GM19438 (cell line): ENCODE data around the gene IQGAP2.
"Not testable (repeated sequence)": the region's sequence is repeated elsewhere in the genome, so short reads cannot be mapped to it uniquely, and the experiment has no call there.

Source experiments
- ATAC-seq: cut with Tn5 transposase; IDR thresholded peaks from one replicate; pipeline ENCODE4 v1.9.1; 2021; ENCODE audit warnings: low read depth; ENCODE audit not compliant: unreplicated experiment

IQGAP2 gene

DNA sequence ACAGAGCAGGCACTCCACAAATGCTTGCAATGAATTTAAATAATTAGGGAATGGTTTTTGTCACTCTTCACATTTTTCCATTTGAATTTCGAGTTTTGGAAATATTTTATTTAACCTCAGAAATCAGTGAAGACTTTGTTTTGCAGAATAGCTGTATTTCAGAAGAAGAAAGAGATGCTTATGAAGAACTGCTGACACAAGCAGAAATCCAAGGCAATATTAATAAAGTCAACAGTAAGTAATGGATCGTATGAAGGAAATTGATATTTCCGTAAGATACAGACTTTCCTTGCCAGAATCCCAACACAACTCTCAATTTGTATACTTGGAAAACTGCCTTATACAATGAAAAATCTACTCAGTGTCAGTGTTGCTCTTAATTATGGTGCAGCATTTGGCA is 189.6 kb downstream of the IQGAP2 start:
- no peak for ATAC-seq

DNA sequence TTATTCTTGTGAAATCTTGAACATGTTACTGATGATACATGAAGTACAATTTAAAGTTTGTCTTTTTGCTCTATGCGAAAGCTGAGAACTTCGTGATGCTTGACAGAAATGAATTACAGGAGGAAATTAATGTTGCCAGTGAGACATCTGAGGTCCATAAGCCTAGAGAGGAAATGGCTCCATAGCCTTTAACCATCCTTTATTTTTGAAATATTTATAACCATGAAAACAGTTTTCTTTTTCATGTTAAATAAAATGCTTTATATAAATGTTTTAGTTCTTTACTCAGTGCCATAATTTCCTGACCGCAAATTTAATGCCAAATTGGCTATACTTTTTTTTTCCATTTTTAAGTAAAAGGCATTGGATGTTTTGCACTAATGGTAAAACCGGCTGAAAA is 191.0 kb downstream of the IQGAP2 start:
- no peak for ATAC-seq

GRCh38 chr5:76595755-76596481 is 192.8 kb downstream of the IQGAP2 start:
- ATAC-seq = no peak

- no peak for ATAC-seq
Measured at GRCh38 chr5:76598531-76598930, 195.4 kb downstream of the IQGAP2 start.

DNA sequence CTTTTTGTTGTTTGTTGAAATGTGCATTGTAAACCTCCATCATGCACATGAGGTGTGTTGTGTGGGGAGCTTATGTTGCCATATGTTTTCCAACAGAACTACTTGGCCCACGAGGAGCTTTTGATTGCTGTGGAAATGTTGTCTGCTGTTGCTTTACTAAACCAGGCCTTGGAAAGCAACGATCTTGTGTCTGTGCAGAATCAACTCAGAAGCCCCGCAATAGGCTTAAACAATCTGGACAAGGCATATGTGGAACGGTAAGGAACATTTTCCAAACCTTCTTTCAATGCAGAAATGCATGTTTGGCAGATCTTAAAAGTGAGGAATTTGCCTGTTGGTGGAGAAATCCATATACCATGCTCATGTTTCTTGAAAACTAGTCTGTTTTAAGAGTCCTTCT is 197.6 kb downstream of the IQGAP2 start:
- no peak for ATAC-seq

DNA sequence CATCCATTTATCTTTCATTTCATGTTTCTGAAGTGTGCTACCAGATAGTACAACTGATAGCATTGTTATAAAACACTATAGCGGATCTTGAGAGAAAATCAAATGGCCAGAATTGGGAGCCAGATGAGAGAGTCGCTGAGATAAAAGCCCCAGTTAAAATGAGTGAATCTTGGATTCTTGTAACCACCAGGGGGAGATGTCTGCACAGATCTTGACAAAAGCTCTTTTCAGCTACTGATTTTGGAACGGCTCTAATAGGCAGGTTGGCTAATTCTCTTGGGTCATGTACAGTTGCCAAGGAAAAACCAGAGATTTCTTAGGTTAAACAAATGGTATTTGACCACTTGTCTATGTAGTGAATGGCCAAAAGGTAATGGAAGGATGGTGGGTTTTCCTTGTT is 198.4 kb downstream of the IQGAP2 start:
- ATAC-seq = no peak

DNA sequence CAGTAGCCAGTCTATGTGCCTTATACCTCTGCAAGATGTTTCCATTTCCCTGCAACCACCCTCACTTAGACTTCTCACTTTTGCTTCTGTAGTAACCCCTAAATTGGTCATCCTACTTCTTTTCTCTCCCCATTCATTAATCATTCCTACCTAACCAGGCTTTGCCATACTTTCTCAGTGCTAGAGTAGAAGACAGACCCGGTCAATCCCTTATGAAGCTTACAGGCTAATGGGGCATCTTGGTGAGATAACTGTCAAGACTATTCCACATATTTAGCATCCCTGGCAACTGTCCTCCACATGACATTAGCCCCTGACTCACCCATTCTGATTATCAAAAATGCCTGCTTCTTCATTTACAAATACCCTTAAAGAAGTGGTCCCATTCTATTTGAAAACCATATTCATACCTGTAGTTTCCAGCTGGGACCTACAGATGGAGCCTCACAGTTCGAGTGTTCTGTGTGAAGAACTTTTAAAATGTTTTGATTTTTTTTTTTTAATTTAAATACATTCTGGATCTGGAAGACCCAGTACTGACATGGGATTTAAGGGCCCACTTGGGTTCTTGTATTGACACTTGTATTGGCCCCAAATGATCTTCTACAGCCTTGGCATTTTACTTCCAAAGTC is 199.1 kb downstream of the IQGAP2 start:
- no peak for ATAC-seq

DNA sequence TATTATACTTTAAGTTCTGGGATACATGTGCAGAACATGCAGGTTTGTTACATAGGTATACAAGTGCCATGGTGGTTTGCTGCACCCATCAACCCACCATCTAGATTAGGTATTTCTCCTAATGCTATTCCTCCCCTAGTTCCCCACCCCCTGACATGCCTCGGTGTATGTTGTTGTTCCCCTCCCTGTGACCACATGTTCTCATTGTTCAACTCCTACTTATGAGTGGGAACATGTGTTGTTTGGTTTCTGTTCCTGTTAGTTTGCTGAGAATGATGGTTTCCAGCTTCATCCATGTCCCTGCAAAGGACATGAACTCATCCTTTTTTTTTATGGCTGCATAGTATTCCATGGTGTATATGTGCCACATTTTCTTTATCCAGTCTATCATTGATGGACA is 200.9 kb downstream of the IQGAP2 start:
- ATAC-seq = not testable (repeated sequence)

DNA sequence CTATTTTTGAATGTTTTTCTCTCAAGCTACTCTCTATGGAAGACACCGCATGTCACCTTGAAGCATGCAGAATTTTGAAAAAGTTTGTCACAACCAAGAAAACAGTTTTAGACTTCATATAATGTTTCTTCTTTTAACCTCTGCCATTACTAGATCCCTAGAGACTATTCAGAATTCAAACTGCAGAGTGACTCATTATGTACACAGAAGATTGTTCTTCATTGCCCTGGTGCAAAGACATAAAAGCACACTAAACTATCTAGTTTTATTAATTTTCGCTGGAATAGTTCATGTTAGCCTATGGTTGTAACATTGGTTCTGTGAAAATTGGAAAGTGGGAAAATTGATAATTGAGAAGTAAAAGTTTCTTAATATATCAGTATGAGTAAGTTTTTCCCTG is 201.8 kb downstream of the IQGAP2 start:
- no peak for ATAC-seq

- no peak for ATAC-seq
Measured at GRCh38 chr5:76606701-76607100, 203.6 kb downstream of the IQGAP2 start.

GRCh38 chr5:76607353-76607871 is 204.3 kb downstream of the IQGAP2 start:
- no peak for ATAC-seq

DNA sequence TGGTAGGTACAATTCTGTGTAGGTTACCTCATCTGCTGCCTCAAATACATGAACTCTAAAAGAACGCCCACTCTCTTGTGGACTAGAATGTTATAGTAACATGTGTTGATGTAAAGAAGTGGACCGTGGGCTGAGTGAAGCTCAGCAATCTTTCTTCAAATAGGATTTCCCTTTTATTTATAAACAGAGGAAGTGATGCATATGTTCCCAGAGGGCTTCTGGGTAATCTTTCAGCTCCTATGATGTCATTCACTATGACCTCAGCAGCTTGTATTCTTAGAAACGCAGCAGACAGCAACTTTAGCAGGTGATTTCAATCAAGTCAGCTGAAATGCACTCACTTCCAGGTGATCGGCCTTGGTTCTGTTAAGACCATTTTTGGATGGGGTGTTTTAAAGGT is 205.7 kb downstream of the IQGAP2 start:
- no peak for ATAC-seq

- no peak for ATAC-seq
Measured at GRCh38 chr5:76610196-76610595, 207.1 kb downstream of the IQGAP2 start.

DNA sequence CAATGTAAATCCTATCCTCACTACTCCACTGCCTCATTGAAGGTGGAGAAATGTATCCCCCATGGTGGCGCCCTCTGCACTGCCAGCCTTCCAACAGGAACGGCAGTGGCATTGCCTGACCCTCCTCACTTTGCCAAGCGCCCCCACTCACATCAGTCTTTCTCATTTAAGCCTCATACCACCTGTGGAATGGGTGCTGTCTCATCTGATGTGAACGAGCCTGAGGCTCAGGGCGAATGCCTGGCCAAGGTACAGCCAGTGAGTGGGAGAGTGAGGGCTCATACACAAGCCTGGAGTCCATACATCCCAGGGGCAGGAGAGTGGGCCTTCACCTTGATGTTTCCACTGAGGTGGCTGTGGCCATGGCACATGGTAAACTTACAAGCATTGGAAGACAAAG is 209.9 kb downstream of the IQGAP2 start:
- no peak for ATAC-seq

- ATAC-seq = no peak
Measured at GRCh38 chr5:76615759-76616158, 212.7 kb downstream of the IQGAP2 start.

GRCh38 chr5:76616206-76616605 is 213.1 kb downstream of the IQGAP2 start:
- no peak for ATAC-seq

GRCh38 chr5:76617229-76617628 is 214.1 kb downstream of the IQGAP2 start:
- no peak for ATAC-seq

DNA sequence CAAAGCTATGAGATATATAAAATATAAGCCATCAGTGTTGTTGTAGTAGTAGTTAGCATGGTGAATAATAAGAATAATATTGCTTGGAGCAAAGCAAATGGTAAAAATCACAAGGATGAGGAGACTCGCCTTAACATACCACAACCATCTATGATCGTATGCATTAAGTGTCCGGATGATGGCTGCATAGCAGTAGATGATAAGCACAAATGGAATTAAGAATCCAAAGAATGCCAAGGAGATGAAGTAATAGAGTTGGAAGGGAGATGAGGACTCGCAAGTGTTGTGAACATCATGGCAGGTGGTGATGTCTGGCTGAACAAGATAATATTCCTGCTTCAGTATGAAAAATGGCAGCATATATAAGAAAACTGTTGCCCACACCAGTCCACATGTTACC is 214.6 kb downstream of the IQGAP2 start:
- no peak for ATAC-seq

GRCh38 chr5:76620166-76620565 is 217.1 kb downstream of the IQGAP2 start:
- ATAC-seq = no peak

DNA sequence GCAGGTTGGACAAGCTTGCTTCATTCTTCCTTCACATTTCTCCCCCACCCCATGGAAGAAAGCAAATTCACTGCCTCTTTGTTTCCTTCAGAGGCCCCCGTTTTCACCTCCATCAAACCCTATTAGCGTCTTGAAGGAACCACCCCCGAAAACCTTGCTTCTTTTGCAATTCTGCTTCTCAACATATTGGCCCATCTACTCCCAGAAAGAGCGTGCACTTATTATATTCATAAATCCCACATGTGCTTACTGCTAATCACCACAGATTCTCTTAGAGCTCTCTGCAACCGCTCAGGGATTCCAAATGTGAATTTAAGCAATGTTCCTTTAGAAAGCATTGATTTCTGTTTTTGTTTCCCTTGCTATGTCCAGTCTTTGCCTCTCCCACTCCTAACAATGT is 219.0 kb downstream of the IQGAP2 start:
- no peak for ATAC-seq

DNA sequence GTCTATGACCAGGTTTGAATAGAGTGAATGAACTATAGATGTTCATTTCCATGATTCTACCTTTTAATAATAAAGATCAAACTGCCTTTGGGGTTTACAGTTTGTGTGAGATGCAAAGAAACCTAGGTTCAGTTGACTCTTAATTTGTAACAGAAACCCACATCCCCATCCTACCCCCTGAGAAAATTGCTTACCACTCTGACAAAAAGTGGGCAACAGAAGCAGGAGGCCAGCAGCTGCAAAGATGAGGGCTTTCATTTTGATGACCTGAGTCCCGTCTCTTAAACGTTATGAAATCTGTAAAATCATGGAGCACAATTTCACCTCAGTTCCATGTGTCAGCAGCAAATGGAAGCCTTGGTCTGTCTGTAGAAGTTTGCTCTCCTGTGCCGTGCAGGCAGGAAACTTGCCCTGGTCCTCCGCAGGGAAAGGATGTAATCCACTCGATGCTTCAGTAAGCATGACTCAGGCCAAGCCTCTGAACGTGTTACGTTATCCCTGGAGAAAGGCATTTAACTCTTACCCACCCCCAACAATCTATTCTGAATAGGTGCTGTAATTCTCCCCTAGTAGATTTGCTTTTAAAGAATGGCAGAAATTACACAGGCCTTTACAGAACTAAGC is 220.0 kb downstream of the IQGAP2 start, which contains the start of gene F2RL2:
Gene F2RL2, minus strand, starts transcription at position 431 of the 624 bp plus-strand sequence. Its CDS starts 173 bp downstream, at position 258.
- ATAC-seq = no peak
